ENCODE data around the gene U2AF2. TPM values are rescaled to one million over a fixed set of nuclear protein-coding genes. Genes with fewer than 3 reads are reported as not detected.

U2AF2 gene
- total and polyA plus RNA-seq, 2 of the 8 experiments (the other 6 are each of a cell fraction or from before 2014, with no cell fraction given): 162 to 252 TPM

GRCh38 chr19:55690769-55691545, 36.1 kb downstream of the U2AF2 start (continued):
- TF ChIP-seq, protein P1, sequence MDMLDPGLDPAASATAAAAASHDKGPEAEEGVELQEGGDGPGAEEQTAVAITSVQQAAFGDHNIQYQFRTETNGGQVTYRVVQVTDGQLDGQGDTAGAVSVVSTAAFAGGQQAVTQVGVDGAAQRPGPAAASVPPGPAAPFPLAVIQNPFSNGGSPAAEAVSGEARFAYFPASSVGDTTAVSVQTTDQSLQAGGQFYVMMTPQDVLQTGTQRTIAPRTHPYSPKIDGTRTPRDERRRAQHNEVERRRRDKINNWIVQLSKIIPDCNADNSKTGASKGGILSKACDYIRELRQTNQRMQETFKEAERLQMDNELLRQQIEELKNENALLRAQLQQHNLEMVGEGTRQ (IDR thresholded peaks at IDR 0.05; ENCODE audit: low read length): no peak
- TF ChIP-seq SIX5 (IDR thresholded peaks at IDR 0.05; ENCODE audit: low read depth, low read length) (no peak), HDAC2 (IDR thresholded peaks at IDR 0.05; ENCODE audit: borderline replicate concordance in 1 of 2, low read depth in 2 of 2, low read length in 2 of 2) (no peak), EGR1 (IDR thresholded peaks at IDR 0.05; ENCODE audit: borderline replicate concordance, low read depth, low read length) (no peak), RNF2 (IDR thresholded peaks at IDR 0.05; ENCODE audit: borderline replicate concordance, low read depth, low read length, missing control alignments, poor library complexity, severe bottlenecking) (no peak), CHD1 (IDR thresholded peaks at IDR 0.05; ENCODE audit: low read depth, low read length) (no peak), SP4 (IDR thresholded peaks at IDR 0.05; ENCODE audit: low read length) (no peak), KDM5A (IDR thresholded peaks at IDR 0.05; ENCODE audit: low read length) (no peak)
- TF ChIP-seq, protein P2, sequence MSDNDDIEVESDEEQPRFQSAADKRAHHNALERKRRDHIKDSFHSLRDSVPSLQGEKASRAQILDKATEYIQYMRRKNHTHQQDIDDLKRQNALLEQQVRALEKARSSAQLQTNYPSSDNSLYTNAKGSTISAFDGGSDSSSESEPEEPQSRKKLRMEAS (IDR thresholded peaks at IDR 0.05): no peak

Measured in H1 (cell line).